ENCODE measurements around the gene TXNRD1.
"Not testable (repeated sequence)": the region's sequence is repeated elsewhere in the genome, so short reads cannot be mapped to it uniquely, and the experiment has no call there.

Gene TXNRD1

DNA sequence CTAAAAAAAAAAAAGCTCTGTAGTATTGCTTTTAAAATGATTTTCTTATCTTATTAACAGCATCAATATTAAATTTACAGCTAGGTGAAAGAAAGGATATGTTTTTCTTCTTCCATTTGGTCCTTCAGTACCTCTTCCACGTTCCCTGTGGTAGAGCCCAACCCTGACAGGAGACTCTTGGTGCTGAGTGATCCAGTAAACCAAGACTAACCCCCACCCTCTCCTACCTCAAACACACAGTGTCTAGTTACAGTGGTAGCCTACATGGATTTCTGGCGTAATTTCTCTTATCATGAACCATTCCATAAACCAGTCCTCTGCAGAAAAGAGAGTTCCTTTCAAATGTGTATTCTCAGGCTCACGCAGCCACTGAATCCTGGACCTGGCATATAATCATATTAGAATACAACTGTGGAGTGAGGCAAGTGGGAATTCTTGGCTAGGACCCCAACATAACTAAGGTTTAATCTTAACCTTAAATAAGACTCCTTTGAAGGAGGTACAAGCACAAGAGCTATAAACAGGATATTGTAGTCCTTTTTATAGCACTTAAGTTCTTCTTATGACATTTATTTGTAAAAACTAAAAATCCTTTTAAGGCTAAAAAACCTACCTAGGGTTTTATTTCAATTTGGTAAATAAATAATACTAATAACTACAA lies 27.1 kb downstream of the TXNRD1 start:
- no peak for DNase-seq

- DNase-seq, result no peak
Measured at GRCh38 chr12:104243551-104243950, 28.0 kb downstream of the TXNRD1 start.

DNA sequence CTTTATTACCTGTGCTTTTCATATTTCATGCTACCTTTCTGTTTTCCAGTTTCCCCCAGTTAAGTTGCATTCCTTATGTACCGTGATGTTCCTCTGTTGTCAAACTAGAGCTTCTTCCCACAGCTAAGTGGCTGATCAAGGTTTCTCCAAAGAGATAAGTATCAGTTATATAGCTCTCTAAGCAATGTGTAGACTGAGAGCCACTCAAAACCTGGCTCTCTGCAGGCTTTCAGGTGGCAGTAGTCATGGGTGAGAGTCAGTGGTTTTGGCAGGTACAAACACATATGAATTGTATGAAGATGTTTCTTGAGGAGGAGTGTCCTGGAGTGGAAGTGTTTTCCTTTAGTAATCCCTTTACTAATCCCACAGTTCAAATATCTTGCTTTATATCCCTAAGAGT lies 28.4 kb downstream of the TXNRD1 start:
- no peak for DNase-seq

DNA sequence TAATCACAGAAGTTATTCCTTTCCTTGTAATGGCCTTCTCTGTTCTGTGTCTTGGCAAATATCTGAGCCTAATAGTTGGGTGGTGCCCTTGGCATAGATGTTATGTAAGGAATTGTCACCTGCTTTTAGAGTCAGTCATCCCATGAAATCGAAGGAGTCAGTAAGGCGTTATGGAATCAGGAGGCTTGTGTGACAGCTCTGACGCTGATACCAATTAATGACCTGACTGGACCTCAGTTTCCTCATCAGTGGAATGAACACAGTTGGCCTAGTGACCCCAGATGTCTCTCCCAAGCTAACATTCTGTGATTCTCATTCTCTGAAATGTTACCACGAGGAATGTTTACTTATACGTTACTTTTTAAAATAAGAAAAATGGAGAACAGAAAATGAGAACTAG lies 32.1 kb downstream of the TXNRD1 start:
- DNase-seq, result no peak

- DNase-seq, result no peak
Measured at GRCh38 chr12:104248444-104248843, 32.9 kb downstream of the TXNRD1 start.

- no peak for DNase-seq
Measured at GRCh38 chr12:104249017-104249416, 33.4 kb downstream of the TXNRD1 start.

- no peak for DNase-seq
Measured at GRCh38 chr12:104249898-104250297, 34.3 kb downstream of the TXNRD1 start.

- no peak for DNase-seq
Measured at GRCh38 chr12:104250366-104251125, 35.0 kb downstream of the TXNRD1 start.

DNA sequence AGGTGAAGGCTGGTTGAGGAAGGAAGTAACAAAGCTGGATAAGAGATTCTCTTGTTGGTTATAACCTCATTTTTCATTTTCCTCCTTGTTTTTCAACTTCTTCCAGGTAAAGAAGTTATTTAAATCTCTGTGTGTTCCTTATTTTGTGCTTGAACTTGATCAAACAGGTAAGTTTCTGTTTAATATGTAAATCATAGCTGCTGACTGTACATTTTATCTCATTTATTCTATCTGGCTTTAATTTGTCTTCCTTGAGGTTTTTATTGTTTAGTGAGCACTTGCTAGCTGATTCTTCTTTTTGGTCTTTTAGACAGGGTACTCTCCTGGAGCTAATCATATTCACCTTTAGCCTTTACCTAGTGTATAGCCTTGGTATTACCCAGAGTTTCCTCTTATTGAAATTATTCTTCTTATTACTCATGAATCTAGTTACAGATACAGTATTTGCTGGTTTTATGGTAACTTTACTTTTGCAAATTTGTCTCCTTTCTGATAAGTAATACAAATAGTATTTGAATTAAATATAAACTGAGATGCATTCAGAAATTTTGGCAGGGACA lies 42.4 kb downstream of the TXNRD1 start:
- DNase-seq, result no peak

DNA sequence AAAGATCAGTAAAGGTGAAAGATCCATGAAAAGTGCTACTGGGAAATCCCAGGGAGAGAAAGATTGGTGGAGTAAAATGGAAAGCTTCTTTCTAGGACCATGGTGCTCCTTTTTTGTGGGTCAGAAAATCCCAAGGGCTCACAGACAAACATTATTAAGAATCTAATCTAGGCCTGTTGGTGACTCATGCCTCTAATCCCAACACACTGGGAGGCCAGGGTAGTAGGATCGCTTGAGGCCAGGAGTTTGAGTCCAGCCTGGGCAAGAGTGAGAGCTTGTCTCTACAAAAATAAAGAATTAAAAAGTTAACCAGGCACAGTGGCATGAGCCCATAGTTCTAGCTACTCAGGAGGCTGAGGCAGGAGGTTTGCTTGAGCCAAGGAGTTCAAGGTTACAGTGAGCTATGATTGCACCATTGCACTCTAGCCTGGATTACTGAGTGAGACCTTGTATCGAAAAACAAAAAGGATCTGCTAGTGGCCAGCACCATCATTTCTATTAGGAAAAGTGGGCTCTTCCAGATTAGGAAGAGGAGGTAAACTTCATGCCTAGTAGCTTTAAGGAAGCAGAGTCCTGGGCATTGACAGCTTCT lies 43.0 kb downstream of the TXNRD1 start:
- DNase-seq, result no peak

- DNase-seq, result no peak
Measured at GRCh38 chr12:104263026-104263425, 47.4 kb downstream of the TXNRD1 start.

DNA sequence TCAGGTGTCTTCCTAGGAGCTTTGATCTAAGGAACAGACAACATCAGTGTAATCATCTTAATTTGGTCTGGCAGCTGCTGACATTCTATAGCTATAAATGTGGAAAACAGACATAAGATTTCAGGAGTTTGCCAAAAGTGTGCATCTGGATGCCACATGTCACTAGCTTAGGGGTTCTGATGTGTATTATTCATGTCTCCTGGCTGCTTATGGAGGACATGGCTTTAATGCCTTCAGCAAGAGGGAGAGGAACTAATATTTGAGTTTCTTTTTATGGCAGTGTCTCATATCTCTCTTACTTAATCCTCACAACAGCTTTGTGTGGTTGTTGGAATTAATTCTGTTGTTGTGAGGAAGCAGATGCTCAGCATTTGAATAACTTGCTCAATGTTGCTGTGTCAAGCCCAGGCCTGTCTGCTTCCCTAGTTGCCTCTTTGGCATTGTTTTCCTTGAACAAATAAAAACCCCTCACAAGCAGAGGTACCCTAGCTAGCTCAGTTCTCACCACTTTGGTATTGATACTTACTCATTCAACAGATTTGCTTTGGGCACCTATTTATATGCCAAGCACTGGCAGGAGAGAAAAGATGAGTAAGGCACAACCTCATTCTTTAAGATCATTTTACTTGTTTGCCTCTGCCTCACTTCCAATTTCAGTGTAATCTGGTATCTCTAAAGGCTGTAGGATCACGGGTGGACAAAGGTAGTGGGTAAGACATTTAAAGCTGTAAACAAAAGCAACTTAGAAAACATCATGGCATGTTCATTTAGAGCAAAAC lies 48.2 kb downstream of the TXNRD1 start:
- DNase-seq, result no peak

- DNase-seq, result not testable (repeated sequence)
Measured at GRCh38 chr12:104265436-104265835, 49.9 kb downstream of the TXNRD1 start.

DNA sequence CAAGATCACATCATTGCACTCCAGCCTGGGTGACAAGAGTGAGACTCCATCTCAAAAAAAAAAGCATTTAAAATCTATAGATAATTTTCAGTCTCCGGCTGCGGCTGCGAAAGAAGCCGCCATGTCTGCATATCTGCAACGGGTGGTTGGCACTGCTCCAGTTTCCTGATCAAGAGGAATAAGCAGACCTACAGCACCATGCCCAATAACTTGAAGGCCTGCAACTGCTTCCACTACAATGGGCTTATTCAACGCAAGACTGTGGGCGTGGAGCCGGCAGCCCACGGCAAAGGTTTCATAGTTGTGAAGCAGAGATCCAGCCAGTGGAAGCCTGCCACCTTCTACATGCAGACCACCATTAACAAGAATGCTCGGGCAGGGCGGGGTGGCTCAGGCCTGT lies 57.4 kb downstream of the TXNRD1 start:
- no peak for DNase-seq

DNA sequence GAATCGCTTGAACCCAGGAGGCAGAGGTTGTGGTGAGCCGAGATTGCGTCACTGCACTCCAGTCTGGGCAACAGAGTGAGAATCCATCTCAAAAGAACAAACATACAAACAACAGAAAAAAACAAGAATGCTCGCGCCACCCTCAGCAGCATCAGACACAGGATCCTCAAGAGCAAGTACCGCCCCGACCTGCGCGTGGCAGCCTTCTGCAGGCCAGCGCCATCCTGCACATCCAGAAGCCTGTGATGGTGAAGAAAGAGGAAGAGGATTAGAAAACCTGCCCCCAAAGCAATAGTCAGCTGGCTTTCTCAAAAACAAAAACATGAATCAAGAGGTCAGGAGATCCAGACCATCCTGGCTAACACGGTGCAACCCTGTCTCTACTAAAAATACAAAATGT lies 57.9 kb downstream of the TXNRD1 start:
- no peak for DNase-seq

DNA sequence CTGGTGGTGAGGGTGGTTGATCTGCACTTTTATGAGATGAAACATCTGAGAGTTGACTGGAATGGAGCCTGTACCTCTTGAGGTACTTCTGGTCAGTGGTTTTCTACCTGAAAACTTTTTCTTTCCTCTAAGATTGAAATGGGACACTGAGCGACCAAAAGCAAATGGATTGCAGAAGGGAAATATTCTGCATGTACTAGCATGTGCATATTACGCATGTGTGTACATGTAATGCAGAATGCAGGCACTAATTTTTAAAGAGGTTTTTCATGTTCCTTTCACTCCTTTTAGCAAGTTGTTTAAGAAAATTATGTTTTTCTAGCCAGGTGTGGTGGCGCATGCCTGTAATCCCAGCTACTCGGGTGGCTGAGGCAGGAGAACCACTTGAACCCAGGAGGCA lies 59.2 kb downstream of the TXNRD1 start:
- no peak for DNase-seq

DNA sequence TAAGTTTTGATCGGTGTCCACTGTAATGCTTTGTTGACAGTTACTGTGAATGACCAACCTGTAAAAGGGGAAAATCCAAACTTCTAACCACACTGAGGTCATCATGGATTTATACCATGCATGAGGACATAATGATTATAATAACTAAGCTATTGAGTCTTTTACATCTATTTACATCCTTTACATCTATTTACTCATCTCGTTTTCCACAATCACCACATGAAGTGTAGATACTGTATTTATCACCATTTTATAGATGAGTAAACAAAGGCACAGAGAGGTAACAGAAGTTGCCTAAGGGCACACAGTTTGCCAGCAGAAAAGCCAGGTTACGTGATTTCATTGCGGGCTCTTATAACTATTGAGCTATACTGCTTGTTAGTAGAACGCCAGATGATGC lies 60.1 kb downstream of the TXNRD1 start:
- DNase-seq, result no peak

GRCh38 chr12:104276273-104277131 lies 60.9 kb downstream of the TXNRD1 start:
- no peak for DNase-seq

GRCh38 chr12:104279164-104279563 lies 63.6 kb downstream of the TXNRD1 start:
- no peak for DNase-seq

DNA sequence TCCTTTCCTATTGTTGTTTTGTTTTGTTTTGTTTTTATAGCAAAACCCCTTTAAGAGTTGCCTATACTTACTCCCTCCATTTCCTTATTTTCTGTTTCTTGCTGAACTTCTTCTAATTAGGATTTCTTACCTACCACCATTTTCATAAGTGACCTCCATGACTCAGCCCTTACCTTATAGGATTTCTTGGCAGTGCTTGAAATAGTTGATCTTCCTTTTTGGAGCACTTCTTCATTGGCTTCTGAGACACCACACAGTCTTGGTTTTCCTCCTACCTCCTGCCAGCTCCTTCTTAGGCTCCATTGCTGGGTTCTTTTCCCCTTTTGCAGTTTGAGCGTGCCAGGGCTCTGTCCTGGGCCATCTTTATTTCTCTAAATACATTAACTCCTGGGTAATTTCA lies 64.5 kb downstream of the TXNRD1 start:
- DNase-seq, result no peak

GRCh38 chr12:104280717-104281458 lies 65.3 kb downstream of the TXNRD1 start:
- no peak for DNase-seq

Data from CD4-positive, alpha-beta T cell treated with Interleukin-4 for 4 hours (primary cell).